HG02943 (cell line): ENCODE data around the gene GIPC2.
"Not testable (repeated sequence)": the region's sequence is repeated elsewhere in the genome, so short reads cannot be mapped to it uniquely, and the experiment has no call there.

Experiments
- ATAC-seq: cut with Tn5 transposase; IDR thresholded peaks from one replicate; pipeline ENCODE4 v1.9.1; 2021; ENCODE audit warnings: mild to moderate bottlenecking, low read depth, moderate library complexity; ENCODE audit not compliant: unreplicated experiment

Gene GIPC2

DNA sequence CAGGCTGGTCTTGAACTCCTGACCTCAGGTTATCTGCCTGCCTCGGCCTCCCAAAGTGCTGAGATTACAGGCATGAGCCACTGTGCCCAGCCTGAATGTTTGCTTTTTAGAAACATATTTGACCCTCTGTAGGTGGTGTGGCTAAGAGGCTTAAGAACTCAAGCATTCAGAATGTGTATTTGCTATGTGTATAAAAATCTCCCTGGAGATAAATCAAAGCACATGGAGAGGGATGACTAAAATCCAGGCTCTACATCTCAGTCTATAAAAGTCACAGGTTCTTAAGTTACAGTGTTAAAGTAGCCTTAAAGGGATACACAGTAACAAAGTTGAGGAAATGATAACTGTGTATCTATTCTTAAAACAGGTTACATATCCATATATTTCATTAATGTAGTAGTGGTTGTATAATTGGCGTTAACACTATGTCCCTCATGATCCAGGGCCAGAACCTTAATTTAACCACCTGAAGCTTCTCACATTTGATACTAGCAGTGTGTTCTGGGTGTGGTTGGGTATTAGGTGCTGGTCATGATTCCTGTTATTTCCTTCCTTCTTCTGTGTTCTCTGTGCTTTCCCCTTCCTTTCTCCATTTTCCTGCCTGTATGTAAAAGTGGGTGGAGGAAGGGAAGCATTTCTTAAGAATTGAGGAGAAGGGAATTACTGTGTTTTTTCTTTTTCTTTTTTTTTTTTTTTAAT lies 16.2 kb downstream of the GIPC2 start:
- no peak for ATAC-seq

DNA sequence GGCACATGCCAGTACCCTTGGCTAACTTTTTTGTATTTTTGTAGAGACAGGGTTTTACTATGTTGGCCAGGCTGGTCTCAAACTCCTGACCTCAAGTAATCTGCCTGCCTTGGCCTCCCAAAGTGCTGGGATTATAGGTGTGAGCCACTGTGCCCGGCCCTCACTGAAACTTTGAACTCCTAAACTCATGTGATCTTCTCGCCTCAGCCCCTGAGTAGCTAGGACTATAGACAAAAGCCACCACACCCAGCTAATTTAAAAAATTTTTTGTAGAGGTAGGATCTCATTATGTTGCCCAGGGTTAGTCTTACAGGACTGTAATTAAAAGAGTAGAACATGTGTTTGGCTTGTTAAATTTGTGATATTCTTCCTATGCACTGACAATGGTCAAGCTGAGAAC lies 19.1 kb downstream of the GIPC2 start:
- not testable (repeated sequence) for ATAC-seq

DNA sequence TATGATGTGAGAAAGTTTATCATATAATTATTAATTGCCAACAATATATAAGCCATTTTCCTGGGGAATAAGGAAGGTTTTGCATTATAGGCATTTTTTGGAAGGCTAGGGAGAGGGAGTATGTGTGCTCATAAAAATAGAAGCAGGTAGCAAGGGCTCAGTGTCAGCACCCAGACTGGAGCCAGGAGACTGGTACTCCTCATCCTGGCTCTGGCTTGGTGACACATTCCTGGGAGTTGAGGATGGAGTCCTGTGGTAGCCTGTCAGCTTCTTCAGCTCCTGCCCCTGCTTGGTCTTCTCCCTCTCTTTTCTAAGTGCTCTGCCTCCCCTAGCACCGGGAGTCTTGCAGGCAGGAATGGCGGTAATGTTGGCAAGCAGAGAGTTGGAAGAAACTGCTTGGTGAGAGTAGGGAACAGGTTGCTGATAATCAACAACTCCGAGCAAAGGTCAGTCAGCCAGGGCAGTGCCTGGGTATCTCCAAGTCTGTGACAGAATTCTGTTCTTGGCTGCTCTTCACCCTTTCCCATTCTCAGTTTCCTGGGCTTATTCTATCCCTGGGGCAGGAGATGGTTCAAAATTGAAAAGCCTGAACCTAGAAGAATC lies 23.0 kb downstream of the GIPC2 start:
- ATAC-seq = no peak

DNA sequence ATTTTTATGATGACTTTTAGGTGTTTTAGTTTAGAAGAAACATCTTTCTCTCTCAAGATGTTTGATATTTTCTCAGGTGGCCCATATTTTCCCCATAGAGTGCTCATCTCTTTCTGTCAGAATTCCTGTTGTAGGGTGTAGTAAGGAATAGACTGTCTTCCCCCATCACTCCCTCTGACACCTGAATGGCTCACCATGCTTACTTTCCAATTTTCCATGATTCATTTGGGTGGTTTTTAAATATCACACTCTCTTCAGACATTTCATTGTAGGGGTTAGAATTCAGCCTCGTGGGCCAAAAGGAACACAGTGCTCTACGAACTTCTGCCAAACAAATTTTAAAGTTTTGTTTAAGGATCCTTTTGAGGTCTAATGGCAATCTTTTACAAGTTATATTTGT lies 24.0 kb downstream of the GIPC2 start:
- no peak for ATAC-seq

DNA sequence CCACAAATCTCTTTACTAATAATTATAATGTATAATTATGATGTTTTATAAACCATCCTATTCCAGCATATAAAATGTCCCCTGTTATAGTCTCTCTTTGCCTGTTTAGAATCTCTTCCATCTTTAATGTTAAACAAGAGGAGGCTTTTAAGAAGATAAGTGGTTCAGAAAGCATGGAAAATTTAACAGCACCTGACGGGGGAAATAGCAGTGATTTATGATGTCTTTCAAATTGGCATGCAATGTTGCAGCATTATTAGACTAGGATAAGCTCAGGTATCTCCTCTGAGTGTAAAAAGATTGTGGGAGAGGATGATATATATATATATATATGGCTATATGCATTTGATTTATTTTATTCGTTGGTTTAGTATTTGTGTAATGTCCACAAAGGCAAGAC lies 24.4 kb downstream of the GIPC2 start:
- no peak for ATAC-seq

DNA sequence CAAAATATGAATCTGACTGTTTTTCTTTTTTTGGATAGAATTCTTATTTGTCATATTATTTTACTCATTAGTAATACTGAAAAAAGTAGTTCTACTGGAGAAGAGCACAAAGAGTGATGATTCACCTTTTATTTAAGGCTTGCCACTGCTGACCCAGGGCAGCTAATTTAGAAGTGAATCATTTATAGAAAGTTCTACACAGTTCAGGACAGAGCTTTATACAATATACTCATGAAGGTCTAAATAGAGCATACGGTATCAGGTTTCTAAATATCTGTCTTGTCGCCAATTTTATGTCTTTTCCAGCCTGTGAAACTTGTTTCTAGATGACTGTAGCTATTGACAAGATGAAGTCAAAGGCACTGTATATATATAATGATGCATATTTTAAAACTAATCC lies 25.0 kb downstream of the GIPC2 start:
- ATAC-seq = no peak

DNA sequence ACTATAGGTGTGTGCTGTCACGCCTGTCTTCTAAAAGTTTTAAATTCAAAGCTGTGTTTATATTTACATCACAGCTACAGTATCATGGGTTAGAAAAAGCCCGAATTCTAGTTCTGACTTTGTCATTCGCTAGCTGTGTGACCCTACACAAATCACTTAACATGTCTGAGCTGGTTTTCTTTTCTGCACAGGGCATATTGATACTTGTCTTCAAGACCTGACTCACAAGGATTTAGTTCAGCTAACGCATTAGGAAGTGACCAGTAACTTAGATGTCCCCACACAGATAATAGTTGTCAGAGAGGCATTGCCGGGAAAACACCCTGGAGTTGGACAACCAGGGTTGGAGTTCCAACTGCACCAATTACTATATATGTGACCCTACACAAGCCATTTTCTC lies 25.9 kb downstream of the GIPC2 start:
- no peak for ATAC-seq

DNA sequence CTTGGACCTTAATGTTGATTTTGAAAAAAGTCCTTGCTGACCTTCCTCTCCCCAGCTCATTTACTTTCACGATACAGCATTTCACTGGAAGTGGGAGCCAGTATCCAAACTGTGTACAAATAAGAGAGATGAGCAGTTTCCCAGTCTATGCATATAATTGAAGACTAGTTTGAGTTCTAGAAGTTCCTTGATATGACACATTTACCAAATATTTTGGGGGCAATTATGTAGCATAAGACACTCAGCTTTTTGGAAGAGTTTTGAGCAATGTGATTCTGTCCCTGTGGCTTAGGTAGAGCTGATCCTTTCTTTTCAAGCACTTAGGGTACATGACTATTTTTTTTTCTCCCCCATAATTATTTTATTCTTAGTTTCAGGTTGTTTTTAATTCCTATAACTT lies 26.4 kb downstream of the GIPC2 start:
- ATAC-seq = no peak

DNA sequence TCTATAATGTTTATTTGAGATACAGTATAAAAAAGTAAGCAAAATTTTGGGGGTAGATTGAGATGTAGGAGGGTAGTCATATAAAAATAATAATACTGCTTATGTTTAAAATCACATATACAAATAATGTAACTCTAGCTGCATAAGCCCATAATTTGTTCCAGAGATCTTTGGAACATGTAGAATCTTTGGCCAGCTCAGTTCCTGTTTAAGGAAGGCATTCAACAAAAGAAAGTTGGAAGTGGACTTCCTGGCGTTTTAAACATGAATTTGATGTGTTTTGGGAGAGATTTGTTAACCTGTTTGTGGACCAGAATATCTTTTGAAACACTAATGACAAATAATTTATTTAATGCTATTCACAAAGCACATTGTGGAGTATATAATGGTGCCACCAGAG lies 27.7 kb downstream of the GIPC2 start:
- ATAC-seq = no peak

DNA sequence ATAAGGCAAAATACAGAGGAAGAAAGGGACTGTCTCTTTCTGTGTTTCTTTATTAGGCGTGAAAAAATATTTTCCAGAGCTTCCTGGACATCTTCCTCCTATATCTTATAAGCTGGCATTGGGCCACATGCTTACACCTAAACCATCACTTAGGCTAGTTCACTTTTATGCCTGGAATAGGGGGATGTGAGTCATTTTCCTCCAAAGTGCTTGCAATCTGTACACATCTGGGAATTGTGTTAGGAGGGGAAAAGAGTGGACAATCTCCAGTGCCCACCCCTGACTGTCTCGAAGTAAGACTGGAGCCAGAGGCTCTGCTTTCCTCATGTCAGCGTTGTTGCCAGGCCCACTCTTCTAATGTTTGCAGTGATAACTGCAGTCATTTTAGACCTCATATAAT lies 29.9 kb downstream of the GIPC2 start:
- no peak for ATAC-seq

DNA sequence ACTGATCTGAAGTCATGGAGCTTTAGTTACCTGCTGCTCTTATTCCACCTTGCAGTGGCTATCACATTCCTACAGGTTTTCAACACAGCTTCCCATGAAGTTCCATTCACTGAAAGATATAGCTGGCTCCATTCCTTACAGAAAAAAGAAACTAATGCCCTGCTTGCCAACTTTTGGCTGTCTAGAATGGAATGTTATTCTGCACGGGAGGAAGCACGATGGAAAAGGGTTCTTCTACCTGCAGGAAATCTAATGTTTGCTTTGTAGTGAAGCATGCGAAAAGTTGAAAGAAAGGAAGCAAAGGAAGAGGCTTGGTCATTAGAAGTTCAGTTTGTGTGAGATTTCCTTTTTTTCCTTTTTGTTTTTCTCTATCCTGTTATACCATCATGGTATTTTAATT lies 32.6 kb downstream of the GIPC2 start:
- no peak for ATAC-seq

DNA sequence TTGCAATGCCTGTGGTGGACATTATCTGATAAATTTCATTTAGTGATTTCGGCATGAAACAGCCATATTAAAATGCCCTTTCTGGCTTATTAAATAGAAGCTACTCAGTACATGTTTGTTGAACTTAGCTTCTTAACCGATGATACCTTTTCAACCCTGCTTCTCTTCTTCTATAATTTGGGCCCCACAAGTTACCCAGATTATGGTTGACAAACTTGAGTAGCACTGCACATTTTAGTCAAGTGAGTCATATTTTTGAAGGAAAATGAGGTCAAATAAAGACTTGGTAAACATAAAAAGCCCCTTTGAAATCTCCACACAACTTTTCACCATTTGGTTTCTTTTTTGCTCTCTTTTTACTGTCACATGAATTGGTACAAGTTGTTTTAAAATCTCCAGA lies 33.8 kb downstream of the GIPC2 start:
- no peak for ATAC-seq

DNA sequence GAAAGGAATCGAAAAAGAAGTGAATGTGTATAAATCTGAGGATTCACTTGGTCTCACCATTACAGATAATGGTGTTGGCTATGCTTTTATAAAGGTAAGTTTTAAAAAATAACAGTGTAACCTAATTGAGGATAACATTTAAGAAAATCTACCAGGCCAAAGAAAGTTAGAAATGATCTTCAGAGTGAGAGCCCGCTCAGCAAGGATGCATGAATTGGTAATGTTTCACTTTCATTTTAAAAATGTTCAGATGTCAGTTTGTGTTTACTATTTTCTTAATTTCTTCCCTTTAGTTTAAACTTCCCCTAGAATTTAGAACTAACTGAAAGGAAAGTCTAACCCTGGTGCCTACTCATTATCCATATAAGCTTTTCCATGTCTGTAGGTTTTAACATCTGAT lies 35.0 kb downstream of the GIPC2 start:
- ATAC-seq = no peak

DNA sequence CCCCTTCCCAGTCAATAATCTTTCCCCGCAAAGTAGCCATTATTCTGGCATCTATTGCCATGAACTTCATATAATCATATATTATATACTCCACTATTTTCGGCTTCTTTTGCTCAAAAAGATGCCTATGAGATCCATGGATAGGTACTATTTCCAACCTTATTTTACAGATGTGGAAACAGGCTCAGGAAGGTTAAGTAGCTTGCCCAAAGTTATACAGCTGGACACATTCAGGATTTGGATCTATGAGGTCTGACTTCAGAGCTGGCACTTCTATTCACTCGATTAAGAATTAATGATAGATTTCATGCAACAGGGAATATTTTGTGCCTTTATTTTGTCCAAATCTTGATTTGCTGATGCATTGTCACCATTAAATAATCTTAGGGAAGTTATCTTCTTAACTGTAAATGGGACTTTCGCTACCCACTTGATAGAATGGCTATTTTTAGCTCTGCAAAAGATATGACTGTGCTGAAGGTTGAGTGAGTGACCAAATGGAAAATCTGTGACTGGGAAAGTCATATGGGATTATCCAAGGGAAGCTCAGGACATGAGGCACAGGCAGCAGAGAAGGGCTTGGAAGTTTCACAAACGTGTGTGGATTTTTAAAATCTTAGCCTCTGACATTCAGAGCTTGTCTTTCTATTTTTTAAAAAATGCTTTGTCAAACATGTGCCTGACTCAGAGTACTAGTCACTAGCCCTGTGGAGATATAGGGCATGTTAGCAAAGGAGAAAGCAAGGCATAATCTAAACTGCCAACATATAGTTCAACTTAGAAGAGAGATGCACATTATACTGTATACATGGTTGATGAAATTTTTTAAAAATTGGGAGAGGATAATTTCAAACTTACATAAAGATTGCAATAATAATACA lies 36.5 kb downstream of the GIPC2 start:
- ATAC-seq = no peak

DNA sequence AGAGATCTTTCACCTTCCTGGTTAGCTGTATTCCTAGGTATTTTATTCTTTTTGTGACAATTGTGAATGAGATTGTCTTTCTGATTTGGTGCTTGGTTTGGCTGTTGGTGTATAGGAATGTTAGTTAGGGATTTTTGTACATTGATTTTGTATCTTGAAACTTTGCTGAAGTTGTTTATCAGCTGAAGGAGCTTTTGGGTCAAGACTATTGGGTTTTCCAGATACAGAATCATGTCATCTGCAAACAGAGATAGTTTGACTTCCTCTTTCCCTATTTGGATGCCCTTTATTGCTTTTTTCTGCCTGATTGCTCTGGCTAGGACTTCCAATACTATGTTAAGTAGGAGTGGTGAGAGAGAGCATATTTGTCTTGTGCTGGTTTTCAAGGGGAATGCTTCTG lies 38.9 kb downstream of the GIPC2 start:
- ATAC-seq = not testable (repeated sequence)

DNA sequence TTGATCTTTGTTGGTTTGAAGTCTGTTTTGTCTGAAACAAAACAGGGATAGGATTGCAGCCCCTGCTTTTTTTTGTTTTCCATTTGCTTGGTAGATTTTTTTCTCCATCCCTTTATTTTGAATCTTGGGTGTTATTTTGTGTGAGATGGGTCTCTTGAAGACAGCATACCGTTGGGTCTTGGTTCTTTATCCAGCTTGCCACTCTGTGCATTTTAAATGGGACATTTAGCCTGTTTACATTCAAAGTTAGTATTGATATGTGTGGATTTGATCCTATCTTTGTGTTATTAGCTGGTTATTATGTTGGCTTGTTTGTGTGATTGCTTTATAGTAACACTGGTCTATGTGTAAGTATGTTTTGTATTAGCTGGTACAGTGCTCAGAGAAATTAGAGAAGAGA lies 40.9 kb downstream of the GIPC2 start:
- no peak for ATAC-seq

DNA sequence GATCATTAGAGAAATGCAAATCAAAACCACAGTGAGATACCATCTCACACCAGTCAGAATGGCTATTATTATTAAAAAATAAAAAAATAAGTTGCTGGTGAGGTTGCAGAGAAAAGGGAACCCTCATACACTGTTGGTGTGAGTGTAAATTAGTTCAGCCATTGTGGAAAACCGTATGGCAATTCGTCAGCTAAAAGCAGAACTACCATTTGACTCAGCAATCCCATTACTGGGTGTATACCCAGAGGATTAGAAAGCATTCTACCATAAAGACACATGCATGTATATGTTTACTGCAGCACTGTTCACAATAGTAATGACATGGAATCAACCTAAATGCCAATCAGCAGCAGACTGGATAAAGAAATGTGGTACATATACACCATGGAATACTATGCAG lies 42.2 kb downstream of the GIPC2 start:
- ATAC-seq = no peak

DNA sequence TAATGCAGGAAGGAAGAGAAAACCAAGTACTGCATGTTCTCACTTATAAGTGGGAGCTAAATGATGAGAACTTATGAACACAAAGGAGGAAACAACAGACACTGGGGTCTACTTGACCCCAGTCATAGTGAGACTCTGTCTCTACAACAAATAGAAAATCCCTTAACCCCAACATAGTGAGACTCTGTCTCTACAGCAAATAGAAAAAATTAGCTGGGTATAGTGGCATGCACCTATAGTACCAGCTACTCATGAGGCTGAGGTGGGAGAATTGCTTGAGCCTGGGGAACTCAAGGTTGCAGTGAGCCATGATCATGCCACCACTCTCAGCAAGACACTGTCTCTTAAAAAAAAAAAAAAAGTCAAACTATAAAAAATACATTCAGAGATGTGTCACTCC lies 42.7 kb downstream of the GIPC2 start:
- ATAC-seq = no peak

DNA sequence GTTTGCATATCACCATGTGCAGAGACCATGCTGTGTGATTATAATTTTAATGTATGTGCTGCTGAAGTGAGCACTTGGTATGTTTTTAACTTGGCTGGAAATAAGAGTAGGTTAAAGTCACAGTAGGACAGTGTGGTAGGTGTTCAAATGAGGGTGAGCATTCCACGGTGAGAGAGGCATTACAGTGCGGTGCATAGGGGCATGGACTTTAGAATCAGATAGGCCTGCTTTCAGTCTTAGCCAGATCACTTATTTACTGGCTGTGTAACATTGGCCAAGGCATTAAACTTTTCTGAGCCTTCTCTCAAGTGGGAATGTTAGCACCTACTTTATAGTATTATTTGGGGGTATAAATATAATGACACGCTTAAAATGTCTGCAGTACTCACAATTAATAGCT lies 43.2 kb downstream of the GIPC2 start:
- no peak for ATAC-seq

DNA sequence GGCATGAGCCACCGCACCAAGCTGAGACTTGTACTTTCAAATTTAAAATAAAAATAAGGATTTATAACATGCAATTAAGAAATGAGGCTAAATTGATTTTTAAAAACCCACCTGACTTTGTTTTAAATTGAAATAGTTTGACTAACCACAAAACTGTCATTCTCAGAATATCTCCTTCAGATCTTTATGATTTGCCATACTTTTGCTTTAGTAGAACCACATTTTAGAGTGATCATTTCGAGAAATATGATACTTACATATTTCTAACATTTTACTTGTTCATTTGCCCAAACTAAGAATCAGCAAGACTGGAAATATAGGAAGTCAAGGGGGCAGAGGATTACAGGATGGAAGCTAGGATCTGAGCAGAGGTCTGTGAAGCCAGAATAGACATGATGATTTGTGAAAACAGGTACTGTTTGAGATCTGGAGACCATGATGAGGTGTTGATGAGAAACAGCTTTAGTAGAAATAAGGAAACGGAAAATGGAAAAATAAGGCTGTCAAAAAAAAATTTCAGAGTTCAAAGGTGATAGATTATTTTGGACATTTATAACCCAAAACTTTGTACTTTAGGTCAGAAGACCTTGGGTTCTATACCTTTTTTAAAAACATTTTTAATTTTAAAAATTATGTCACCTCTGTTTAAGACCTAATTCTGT lies 44.8 kb downstream of the GIPC2 start:
- ATAC-seq = no peak

DNA sequence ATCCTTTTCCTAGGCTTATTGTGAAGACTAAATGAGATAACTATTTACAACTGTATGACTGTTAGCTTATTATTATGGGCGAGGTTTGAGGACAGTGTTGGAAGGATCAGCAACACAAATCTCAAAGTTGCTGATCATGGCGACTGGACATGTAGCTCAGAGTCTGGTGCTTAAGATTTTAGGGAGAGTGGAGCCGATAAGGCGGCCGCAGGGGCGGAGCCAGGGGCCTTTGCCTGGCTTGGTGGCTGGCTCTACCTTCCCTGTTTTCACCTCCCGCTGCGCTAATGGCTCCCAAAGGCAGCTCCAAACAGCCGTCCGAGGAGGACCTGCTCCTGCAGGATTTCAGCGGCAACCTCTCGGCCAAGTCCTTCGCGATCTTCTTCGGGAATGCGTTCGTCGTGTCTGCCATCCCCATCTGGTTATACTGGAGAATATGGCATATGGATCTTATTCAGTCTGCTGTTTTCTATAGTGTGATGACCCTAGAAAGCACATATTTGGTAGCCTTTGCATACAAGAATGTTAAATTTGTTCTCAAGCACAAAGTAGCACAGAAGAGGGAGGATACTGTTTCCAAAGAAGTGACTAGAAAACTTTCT lies 45.5 kb downstream of the GIPC2 start:
- ATAC-seq = no peak
